Liver (tissue), 9 donors: ENCODE results near the gene KIAA0930. TPM values are rescaled to one million over a fixed set of nuclear protein-coding genes. Genes with fewer than 3 reads are reported as not detected.

ENCODE experiments used
- DNase-seq: peaks from one replicate; pipeline ENCODE4 v3.0.0-alpha.2; 2017; ENCODE audit warnings: low spot score
- H3K27ac ChIP-seq, 2 donors: one replicate each; pipeline ENCODE4 v1.7.0; 2013; ENCODE audit warnings: inconsistent platforms in 2 of 2, low read length in 2 of 2, control low read depth in 1 of 2, low read depth in 1 of 2, mild to moderate bottlenecking in 1 of 2
- H3K27me3 ChIP-seq, 4 donors: one replicate each; pipeline versions ENCODE4 v1.6.1 to v1.7.0; 2013; ENCODE audit warnings: low read length in 3 of 4, inconsistent platforms in 1 of 4, mild to moderate bottlenecking in 1 of 4, moderate library complexity in 1 of 4; ENCODE audit not compliant: control insufficient read depth in 4 of 4, insufficient read depth in 4 of 4
- H3K36me3 ChIP-seq, 4 donors: one replicate each; pipeline versions ENCODE4 v1.6.1 to v1.7.0; 2013; ENCODE audit warnings: low read length in 3 of 4, mild to moderate bottlenecking in 3 of 4, low read depth in 1 of 4, moderate library complexity in 1 of 4; ENCODE audit not compliant: control insufficient read depth in 4 of 4, insufficient read depth in 3 of 4
- H3K4me1 ChIP-seq, 4 donors: one replicate each; pipeline versions ENCODE4 v1.6.1 to v1.7.0; 2013; ENCODE audit warnings: low read length in 3 of 4, mild to moderate bottlenecking in 3 of 4, moderate library complexity in 1 of 4; ENCODE audit not compliant: control insufficient read depth in 4 of 4, insufficient read depth in 4 of 4
- H3K4me3 ChIP-seq, 3 donors: one replicate each; pipeline versions ENCODE4 v1.6.1 to v1.7.0; 2013; ENCODE audit warnings: low read length in 3 of 3, control low read depth in 1 of 3, low read depth in 1 of 3, mild to moderate bottlenecking in 1 of 3
- H3K9ac ChIP-seq, 2 donors: one replicate each; pipeline ENCODE4 v1.7.0; 2013; ENCODE audit warnings: low read length in 2 of 2, mild to moderate bottlenecking in 2 of 2, moderate library complexity in 2 of 2, control low read depth in 1 of 2, low read depth in 1 of 2
- H3K9me3 ChIP-seq, 4 donors: one replicate each; pipeline versions ENCODE4 v1.6.1 to v1.7.0; 2013; ENCODE audit warnings: low read length in 3 of 4; ENCODE audit not compliant: control insufficient read depth in 4 of 4
- ATF3 ChIP-seq: IDR thresholded peaks from 2 replicates; pipeline ENCODE4 v1.6.1; 2016; ENCODE audit warnings: antibody characterized with exemption
- CTCF ChIP-seq: fragments of 150-350 bp; IDR thresholded peaks from 2 replicates; pipeline ENCODE4 v1.5.1; 2017; ENCODE audit warnings: improper control_type of control experiment, low read depth, low read length; ENCODE audit not compliant: missing input control
- EGR1 ChIP-seq, 2 donors: IDR thresholded peaks; 2 replicates each; pipeline ENCODE4 v1.6.1; 2016 to 2018; ENCODE audit warnings: antibody characterized with exemption in 2 of 2, low read depth in 2 of 2
- FOXA1 ChIP-seq: IDR thresholded peaks from 2 replicates; pipeline ENCODE4 v1.6.1; 2016; ENCODE audit warnings: antibody characterized with exemption
- FOXA2 ChIP-seq: IDR thresholded peaks from 2 replicates; pipeline ENCODE4 v1.6.1; 2016; ENCODE audit warnings: antibody characterized with exemption
- GABPA ChIP-seq, 2 donors: IDR thresholded peaks in 1 of 2; conservative IDR thresholded peaks in 1 of 2; 2 replicates each; pipeline ENCODE4 v1.6.1; 2016; ENCODE audit warnings: antibody characterized with exemption in 2 of 2, mild to moderate bottlenecking in 1 of 2, moderate library complexity in 1 of 2
- HNF4A ChIP-seq, 2 donors: conservative IDR thresholded peaks; 2 replicates each; pipeline ENCODE4 v1.6.1; 2016; ENCODE audit warnings: antibody characterized with exemption in 2 of 2, mild to moderate bottlenecking in 2 of 2
- HNF4G ChIP-seq: IDR thresholded peaks from 2 replicates; pipeline ENCODE4 v1.6.1; 2016; ENCODE audit warnings: antibody characterized with exemption
- JUND ChIP-seq, 2 donors: IDR thresholded peaks; 2 replicates each; pipeline ENCODE4 v1.6.1; 2016; ENCODE audit warnings: antibody characterized with exemption in 2 of 2
- MAX ChIP-seq: IDR thresholded peaks from 2 replicates; pipeline ENCODE4 v1.6.1; 2016; ENCODE audit warnings: antibody characterized with exemption
- NR2F2 ChIP-seq: IDR thresholded peaks from 2 replicates; pipeline ENCODE4 v1.6.1; 2016; ENCODE audit warnings: antibody characterized with exemption
- RAD21 ChIP-seq, 2 donors: IDR thresholded peaks; 2 replicates each; pipeline ENCODE4 v1.6.1; 2016; ENCODE audit warnings: antibody characterized with exemption in 2 of 2, mild to moderate bottlenecking in 2 of 2
- RXRA ChIP-seq, 2 donors: IDR thresholded peaks; 2 replicates each; pipeline ENCODE4 v1.6.1; 2017 to 2018; ENCODE audit warnings: antibody characterized with exemption in 2 of 2, mild to moderate bottlenecking in 1 of 2
- SP1 ChIP-seq: IDR thresholded peaks from 2 replicates; pipeline ENCODE4 v1.6.1; 2018; ENCODE audit warnings: antibody characterized with exemption, mild to moderate bottlenecking
- TAF1 ChIP-seq: conservative IDR thresholded peaks from 2 replicates; pipeline ENCODE4 v1.6.1; 2016; ENCODE audit warnings: antibody characterized with exemption, mild to moderate bottlenecking
- YY1 ChIP-seq: IDR thresholded peaks from 2 replicates; pipeline ENCODE4 v1.6.1; 2016; ENCODE audit warnings: antibody characterized with exemption, mild to moderate bottlenecking
- ZBTB33 ChIP-seq: IDR thresholded peaks from 2 replicates; pipeline ENCODE4 v1.6.1; 2016; ENCODE audit warnings: antibody characterized with exemption
- WGBS: extraction: QIAGEN DNeasy Blood & Tissue Kit; methylation state at CpG from one replicate; pipeline ENCODE4 v1.1.7; 2013; 5-methylcytosine and 5-hydroxymethylcytosine counted together
- polyA plus RNA-seq, 2 donors: library from polyadenylated mRNA; stranded (reverse) in 1 of 2; unstranded in 1 of 2; fragments of 200-250 nt in 1 of 2; fragments of >200 nt in 1 of 2; fragmentation: Nextera tagmentation in 1 of 2; extraction: Ambion mirVana in 1 of 2; gene quantifications; one replicate each; pipeline versions ENCODE4 v1.2.1 to v1.2.3, GENCODE V29; 2013 to 2015
- total RNA-seq, 2 donors: library from RNA; depleted of rRNA; stranded (reverse); fragments of >200 nt; gene quantifications; one replicate each; pipeline ENCODE4 v1.2.3, GENCODE V29; 2014
- TF ChIP-seq, protein P1 (sequence below): IDR thresholded peaks from 2 replicates; pipeline ENCODE4 v1.6.1; 2016; ENCODE audit warnings: antibody characterized with exemption, mild to moderate bottlenecking
- donor health status: healthy.
- donor health status: healthy.
- donor health status: healthy.
- donor health status: healthy.
- donor health status: healthy.

The KIAA0930 gene
- total and polyA plus RNA-seq, 4 donors, result 6.1 to 30.0 (median 17.6) TPM

GRCh38 chr22:45163451-45164269 is 77.0 kb downstream of the KIAA0930 start, which contains the start of gene NUP50:
NUP50 (plus strand) TSS chr22:45163925; CDS start chr22:45168178, 4,253 bp downstream.
- H3K27me3 ChIP-seq, result no peaks in the 10 kb centered on the region
- peak; percentile 94 for DNase-seq
- H3K4me3 ChIP-seq, result peak within 1 kb of the TSS; percentile 71 to 97 (median 93)
- peaks cover 0 to 9% (median 4%) of the 10 kb centered on the region in 4 donors for H3K36me3 ChIP-seq
- no peaks in the 10 kb centered on the region for H3K9me3 ChIP-seq
- TF ChIP-seq ATF3, result no peak
- TF ChIP-seq MAX, result peak; percentile 53
- TF ChIP-seq EGR1 (IDR thresholded peaks at IDR 0.05; ENCODE audit: low read depth in 2 of 2), result no peak
- TF ChIP-seq, protein P1, sequence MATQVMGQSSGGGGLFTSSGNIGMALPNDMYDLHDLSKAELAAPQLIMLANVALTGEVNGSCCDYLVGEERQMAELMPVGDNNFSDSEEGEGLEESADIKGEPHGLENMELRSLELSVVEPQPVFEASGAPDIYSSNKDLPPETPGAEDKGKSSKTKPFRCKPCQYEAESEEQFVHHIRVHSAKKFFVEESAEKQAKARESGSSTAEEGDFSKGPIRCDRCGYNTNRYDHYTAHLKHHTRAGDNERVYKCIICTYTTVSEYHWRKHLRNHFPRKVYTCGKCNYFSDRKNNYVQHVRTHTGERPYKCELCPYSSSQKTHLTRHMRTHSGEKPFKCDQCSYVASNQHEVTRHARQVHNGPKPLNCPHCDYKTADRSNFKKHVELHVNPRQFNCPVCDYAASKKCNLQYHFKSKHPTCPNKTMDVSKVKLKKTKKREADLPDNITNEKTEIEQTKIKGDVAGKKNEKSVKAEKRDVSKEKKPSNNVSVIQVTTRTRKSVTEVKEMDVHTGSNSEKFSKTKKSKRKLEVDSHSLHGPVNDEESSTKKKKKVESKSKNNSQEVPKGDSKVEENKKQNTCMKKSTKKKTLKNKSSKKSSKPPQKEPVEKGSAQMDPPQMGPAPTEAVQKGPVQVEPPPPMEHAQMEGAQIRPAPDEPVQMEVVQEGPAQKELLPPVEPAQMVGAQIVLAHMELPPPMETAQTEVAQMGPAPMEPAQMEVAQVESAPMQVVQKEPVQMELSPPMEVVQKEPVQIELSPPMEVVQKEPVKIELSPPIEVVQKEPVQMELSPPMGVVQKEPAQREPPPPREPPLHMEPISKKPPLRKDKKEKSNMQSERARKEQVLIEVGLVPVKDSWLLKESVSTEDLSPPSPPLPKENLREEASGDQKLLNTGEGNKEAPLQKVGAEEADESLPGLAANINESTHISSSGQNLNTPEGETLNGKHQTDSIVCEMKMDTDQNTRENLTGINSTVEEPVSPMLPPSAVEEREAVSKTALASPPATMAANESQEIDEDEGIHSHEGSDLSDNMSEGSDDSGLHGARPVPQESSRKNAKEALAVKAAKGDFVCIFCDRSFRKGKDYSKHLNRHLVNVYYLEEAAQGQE, result no peak
- TF ChIP-seq FOXA2, result no peak
- TF ChIP-seq SP1, result no peak
- TF ChIP-seq FOXA1, result peak; percentile 21
- peak in 1 of 2 donors; percentile 24 for TF ChIP-seq RAD21 (IDR thresholded peaks at IDR 0.05)
- TF ChIP-seq HNF4A (conservative IDR thresholded peaks at IDR 0.05), result no peak
- peak; percentile 40 for TF ChIP-seq ZBTB33
- TF ChIP-seq RXRA (IDR thresholded peaks at IDR 0.05), result peak in 1 of 2 donors; percentile 18
- no peak for TF ChIP-seq HNF4G
- TF ChIP-seq JUND (IDR thresholded peaks at IDR 0.05), result no peak
- no peak for TF ChIP-seq NR2F2
- TF ChIP-seq GABPA (IDR thresholded peaks at IDR 0.05 in 1 of 2, conservative IDR thresholded peaks at IDR 0.05 in 1 of 2), result peak in 1 of 2 donors; percentile 84
- TF ChIP-seq YY1, result peak; percentile 97
- TF ChIP-seq TAF1, result no peak
- TF ChIP-seq CTCF, result no peak
- peak within 1 kb of the TSS; percentile 72 to 95 for H3K27ac ChIP-seq
- under 1% methylated on average over 100 of the region's 100 CpGs for WGBS
- H3K9ac ChIP-seq, result peak within 1 kb of the TSS; percentile 79 to 87
- peaks cover 7 to 14% (median 11%) of the 10 kb centered on the region in 4 donors for H3K4me1 ChIP-seq
